Brain microvascular endothelial cell (primary cell): ENCODE measurements around the gene HOXD8.

ENCODE experiments used
- DNase-seq: peaks from one replicate; pipeline ENCODE4 v3.0.0-alpha.2; 2020
- H3K27ac ChIP-seq: fragments of 250-450 bp; sonication (Bioruptor Pico); 2 replicates; pipeline ENCODE4 v1.5.1; 2020; ENCODE audit warnings: mild to moderate bottlenecking, moderate library complexity
- H3K27me3 ChIP-seq: fragments of 250-450 bp; sonication (Bioruptor Pico); replicated peaks from 2 replicates; pipeline ENCODE4 v1.5.1; 2020; ENCODE audit warnings: mild to moderate bottlenecking
- H3K36me3 ChIP-seq: fragments of 250-450 bp; sonication (Bioruptor Pico); replicated peaks from 2 replicates; pipeline ENCODE4 v1.5.1; 2020; ENCODE audit warnings: mild to moderate bottlenecking
- H3K4me3 ChIP-seq: 2 replicates; pipeline ENCODE4 v1.5.1; 2011; ENCODE audit warnings: low read depth, mild to moderate bottlenecking, control low read depth, low read length, moderate library complexity
- CTCF ChIP-seq: IDR thresholded peaks from 2 replicates; pipeline ENCODE4 v1.5.1; 2011; ENCODE audit warnings: low read depth, mild to moderate bottlenecking, moderate library complexity, low read length, control low read depth, inconsistent platforms; ENCODE audit errors: missing control alignments
- in situ Hi-C: cut with HindIII; loops from 2 replicates; pipeline ENCODE4 v1.10.0; 2017; ENCODE audit warnings: low sequenced_read_pairs, low pct_ligation_motif_present

The HOXD8 gene

DNA sequence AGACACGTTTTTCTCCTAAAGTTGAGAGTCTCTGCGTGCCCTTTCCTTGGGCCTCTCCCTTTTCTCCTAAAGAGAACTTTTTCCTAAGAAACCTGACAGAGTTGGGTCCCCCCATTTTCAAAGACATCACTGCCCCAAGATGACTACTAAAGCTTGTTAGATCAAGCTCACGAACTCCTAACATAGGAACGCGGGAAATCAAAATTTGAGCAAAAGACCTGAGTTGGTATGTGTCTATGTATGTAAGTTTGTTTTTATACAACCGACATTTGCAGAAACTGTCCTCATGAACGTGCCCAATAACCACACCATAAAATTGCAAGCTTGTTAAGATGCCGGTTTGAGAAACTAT is 35.6 kb upstream of the HOXD8 start:
- Histone ChIP-seq H3K27me3 (peaks cover 97% of the 10 kb centered on the region), H3K4me3 (no peak overlapping the region), H3K36me3 (no peaks in the 10 kb centered on the region), H3K27ac (no peak overlapping the region)
- no peak for TF ChIP-seq CTCF
- in situ Hi-C loops, result loop anchor here (10.0 kb wide), 1 partner anchor 729 kb away; no protein-coding TSS in a partner anchor
- DNase-seq, result no peak

DNA sequence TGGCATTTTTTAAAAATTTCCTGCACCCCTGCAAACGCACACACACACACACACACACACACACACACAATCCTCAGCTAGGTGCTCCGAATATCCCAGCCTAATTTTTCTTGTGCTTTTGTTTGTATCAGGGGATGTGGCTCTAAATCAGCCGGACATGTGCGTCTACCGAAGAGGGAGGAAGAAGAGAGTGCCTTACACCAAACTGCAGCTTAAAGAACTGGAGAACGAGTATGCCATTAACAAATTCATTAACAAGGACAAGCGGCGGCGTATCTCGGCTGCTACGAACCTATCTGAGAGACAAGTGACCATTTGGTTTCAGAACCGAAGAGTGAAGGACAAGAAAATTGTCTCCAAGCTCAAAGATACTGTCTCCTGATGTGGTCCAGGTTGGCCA is 35.2 kb upstream of the HOXD8 start:
- DNase-seq, result no peak
- peaks cover 97% of the 10 kb centered on the region for H3K27me3 ChIP-seq
- in situ Hi-C loops, result loop anchor here (10.0 kb wide), 1 partner anchor 730 kb away; no protein-coding TSS in a partner anchor
- TF ChIP-seq CTCF, result no peak
- H3K27ac ChIP-seq, result no peak overlapping the region
- H3K4me3 ChIP-seq, result no peak overlapping the region
- H3K36me3 ChIP-seq, result no peaks in the 10 kb centered on the region

GRCh38 chr2:176095421-176095820 is 34.1 kb upstream of the HOXD8 start:
- no peak for DNase-seq
- in situ Hi-C loops, result loop anchor here (10.0 kb wide), 1 partner anchor 731 kb away; no protein-coding TSS in a partner anchor
- Histone ChIP-seq H3K27ac (no peak overlapping the region), H3K27me3 (peaks cover 97% of the 10 kb centered on the region), H3K4me3 (no peak overlapping the region), H3K36me3 (no peaks in the 10 kb centered on the region)
- TF ChIP-seq CTCF, result no peak

DNA sequence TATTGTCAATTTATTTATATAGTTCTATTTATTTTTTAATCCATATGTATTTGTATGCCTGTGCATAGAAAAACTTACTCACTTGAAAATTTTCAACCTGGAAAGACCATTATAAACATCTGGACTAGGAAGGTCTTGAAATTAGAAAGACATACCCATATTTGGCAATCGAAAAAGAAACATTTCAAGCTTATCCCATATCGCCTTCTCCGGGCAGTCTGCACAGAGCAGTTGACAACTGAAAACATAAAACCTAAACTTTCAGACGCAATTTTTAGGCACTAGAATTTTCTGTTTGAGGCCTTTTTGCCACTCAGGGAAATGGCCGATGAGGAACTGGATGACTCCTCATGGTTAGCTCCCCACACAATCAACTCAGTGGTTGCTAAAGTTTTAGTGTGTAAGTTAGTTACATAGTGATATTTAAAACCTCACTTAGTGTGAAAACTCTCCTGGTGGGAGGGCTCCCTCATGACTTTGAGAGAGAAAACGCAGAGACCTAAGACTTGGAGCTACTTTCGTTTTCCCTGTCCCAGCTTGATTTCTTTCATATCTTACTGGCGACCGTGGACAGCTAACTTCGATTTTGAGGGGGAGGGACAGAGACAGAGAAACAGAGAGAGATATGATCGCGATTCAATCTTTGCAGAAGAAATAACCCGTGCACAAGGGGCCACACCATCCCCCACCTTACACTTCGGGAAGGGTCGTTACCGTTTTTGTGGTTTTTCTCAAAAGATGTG is 33.1 kb upstream of the HOXD8 start:
- H3K36me3 ChIP-seq, result no peaks in the 10 kb centered on the region
- TF ChIP-seq CTCF, result no peak
- in situ Hi-C loops, result loop anchor here (10.0 kb wide), 1 partner anchor 732 kb away; no protein-coding TSS in a partner anchor
- H3K27ac ChIP-seq, result no peak overlapping the region
- DNase-seq, result no peak
- no peak overlapping the region for H3K4me3 ChIP-seq
- peaks cover 98% of the 10 kb centered on the region for H3K27me3 ChIP-seq

- DNase-seq, result peak; percentile 45
Observed at GRCh38 chr2:176096986-176097819, 32.3 kb upstream of the HOXD8 start.

More at GRCh38 chr2:176096986-176097819, 32.3 kb upstream of the HOXD8 start:
- peaks cover 99% of the 10 kb centered on the region for H3K27me3 ChIP-seq
- in situ Hi-C loops, result loop anchor here (10.0 kb wide), 1 partner anchor 732 kb away; no protein-coding TSS in a partner anchor
- H3K4me3 ChIP-seq, result no peak overlapping the region
- peak; percentile 87 for TF ChIP-seq CTCF
- no peaks in the 10 kb centered on the region for H3K36me3 ChIP-seq
- no peak overlapping the region for H3K27ac ChIP-seq
